IPS DF 4.7 (cell line): ENCODE measurements around the gene MSI1.
"Not testable (repeated sequence)": the region's sequence is repeated elsewhere in the genome, so short reads cannot be mapped to it uniquely, and the experiment has no call there.

ENCODE experiments used
- DNase-seq: peaks from one replicate; pipeline ENCODE4 v3.0.0-alpha.2; 2013; ENCODE audit warnings: low spot score; ENCODE audit errors: extremely low read depth

The MSI1 gene

GRCh38 chr12:120357104-120357503 lies 11.9 kb downstream of the MSI1 start:
- DNase-seq = no peak

GRCh38 chr12:120356567-120357030 lies 12.4 kb downstream of the MSI1 start:
- no peak for DNase-seq

- no peak for DNase-seq
These were observed 15.2 kb downstream of the MSI1 start for GRCh38 chr12:120353556-120354317.

- no peak for DNase-seq
These were observed 15.8 kb downstream of the MSI1 start for GRCh38 chr12:120353136-120353535.

- no peak for DNase-seq
These were observed 16.8 kb downstream of the MSI1 start for GRCh38 chr12:120352117-120352516.

GRCh38 chr12:120350576-120351350 lies 18.2 kb downstream of the MSI1 start:
- DNase-seq = no peak

- DNase-seq = no peak
These were observed 21.2 kb downstream of the MSI1 start for GRCh38 chr12:120347766-120348165.

GRCh38 chr12:120346681-120347080 lies 22.3 kb downstream of the MSI1 start:
- DNase-seq = no peak

- DNase-seq = no peak
These were observed 22.9 kb downstream of the MSI1 start for GRCh38 chr12:120346031-120346430.

- DNase-seq = no peak
These were observed 25.3 kb downstream of the MSI1 start for GRCh38 chr12:120343692-120344091.

- DNase-seq = no peak
These were observed 25.9 kb downstream of the MSI1 start for GRCh38 chr12:120343039-120343537.

GRCh38 chr12:120342175-120343038 lies 26.6 kb downstream of the MSI1 start:
- DNase-seq = no peak

GRCh38 chr12:120339256-120339655 lies 29.7 kb downstream of the MSI1 start:
- DNase-seq = no peak

- no peak for DNase-seq
These were observed 31.2 kb downstream of the MSI1 start for GRCh38 chr12:120337730-120338129.

GRCh38 chr12:120336392-120336791 lies 32.6 kb downstream of the MSI1 start:
- DNase-seq = not testable (repeated sequence)

- not testable (repeated sequence) for DNase-seq
These were observed 33.5 kb downstream of the MSI1 start for GRCh38 chr12:120335447-120335846.

- DNase-seq = no peak
These were observed 36.4 kb downstream of the MSI1 start for GRCh38 chr12:120332523-120332922.

- DNase-seq = no peak
These were observed 36.9 kb downstream of the MSI1 start for GRCh38 chr12:120332041-120332440.

- no peak for DNase-seq
These were observed 37.6 kb downstream of the MSI1 start for GRCh38 chr12:120331390-120331789.

GRCh38 chr12:120328228-120328627 lies 40.7 kb downstream of the MSI1 start:
- DNase-seq = no peak

- DNase-seq = no peak
These were observed 41.4 kb downstream of the MSI1 start, which contains the start of gene PLA2G1B for GRCh38 chr12:120327593-120327992. PLA2G1B (minus strand) TSS chr12:120327779; CDS start chr12:120327753, 26 bp downstream.
